ENCODE data around the gene RSPO1.
"Not testable (repeated sequence)": the region's sequence is repeated elsewhere in the genome, so short reads cannot be mapped to it uniquely, and the experiment has no call there.

Gene RSPO1

GRCh38 chr1:37614105-37614504, 20.6 kb downstream of the RSPO1 start:
- DNase-seq, result no peak

DNA sequence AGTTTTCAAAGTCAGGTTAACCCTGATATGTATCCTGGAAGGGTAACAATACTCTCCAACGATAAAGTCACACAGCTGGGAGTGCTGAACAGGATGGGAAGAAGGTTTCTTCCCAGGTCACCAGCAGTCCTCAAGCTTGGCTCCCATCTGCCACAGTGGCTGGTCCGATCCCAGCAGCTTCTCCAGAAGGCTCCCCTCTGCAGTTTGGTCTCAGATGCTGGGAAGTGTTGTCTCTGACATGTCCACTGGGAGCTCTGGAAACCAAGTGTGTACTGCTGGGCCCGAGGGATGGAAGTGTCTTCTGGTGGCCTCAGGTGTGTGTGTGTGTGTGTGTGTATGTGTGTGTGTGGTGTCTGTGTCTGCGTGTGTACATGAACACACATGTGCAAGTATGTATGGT, 22.5 kb downstream of the RSPO1 start:
- no peak for DNase-seq

GRCh38 chr1:37609994-37610393, 24.7 kb downstream of the RSPO1 start:
- no peak for DNase-seq

DNA sequence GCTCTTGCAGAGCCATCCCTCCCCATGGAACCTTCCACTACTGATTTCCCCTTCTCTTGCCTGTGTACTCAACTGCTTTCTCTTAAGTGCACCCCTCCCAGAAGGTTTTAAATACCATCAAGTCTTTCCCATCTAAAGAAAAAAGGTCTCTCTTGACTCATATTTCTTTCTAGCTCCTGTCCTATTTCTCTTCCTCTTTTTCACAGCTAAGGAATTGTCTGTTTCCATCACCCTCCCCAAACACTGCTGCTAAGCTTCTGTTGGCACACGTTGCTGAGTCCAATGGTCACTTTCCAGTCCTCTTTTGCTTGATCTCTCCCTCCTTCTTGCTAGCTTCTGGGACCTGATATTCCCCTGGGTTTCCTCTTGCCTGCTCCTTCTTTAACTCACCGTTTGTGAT, 25.7 kb downstream of the RSPO1 start:
- no peak for DNase-seq

DNA sequence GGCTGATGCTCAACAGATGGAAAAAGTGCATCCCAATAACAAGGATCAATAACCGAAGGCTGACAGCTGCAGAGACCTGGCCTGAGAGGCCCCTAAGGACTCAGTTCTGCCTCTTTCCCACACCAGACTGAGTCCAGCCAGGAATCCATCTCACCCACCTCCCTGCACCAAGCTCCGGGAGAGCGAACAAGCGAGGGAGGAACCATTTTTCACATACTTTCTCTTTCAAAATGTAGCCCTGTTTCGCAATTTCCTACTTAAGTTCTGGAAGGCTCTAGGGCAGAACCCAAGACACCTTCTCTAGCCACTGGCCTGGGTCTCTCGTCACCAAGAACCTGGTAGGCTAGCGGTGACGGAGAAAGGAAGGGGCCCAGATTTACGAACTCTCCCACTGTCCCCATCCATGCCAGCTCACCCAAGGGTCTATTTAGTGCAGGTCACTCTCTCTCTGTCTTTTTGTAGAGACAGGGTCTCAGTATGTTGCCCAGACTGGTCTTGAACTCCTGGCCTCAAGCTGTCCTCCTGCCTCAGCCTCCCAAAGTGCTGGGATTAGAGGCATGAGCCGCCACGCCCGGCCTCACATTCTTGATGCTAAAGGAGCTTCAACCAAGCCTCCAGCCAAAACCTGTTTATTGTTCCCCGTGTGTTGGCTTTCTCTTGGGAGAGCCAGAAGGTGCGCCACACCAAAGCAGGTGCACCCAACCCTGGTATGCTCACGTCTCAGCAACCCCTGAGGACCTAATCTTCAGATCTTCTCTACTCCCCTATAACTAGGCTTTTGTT, 28.0 kb downstream of the RSPO1 start:
- no peak for DNase-seq

GRCh38 chr1:37605806-37606474, 28.8 kb downstream of the RSPO1 start:
- DNase-seq, result no peak

- no peak for DNase-seq
These were observed 29.5 kb downstream of the RSPO1 start for GRCh38 chr1:37605061-37605650.

- peak in 1 of 4 experiments; percentile 5 for DNase-seq
These were observed 31.7 kb downstream of the RSPO1 start for GRCh38 chr1:37602750-37603694.

DNA sequence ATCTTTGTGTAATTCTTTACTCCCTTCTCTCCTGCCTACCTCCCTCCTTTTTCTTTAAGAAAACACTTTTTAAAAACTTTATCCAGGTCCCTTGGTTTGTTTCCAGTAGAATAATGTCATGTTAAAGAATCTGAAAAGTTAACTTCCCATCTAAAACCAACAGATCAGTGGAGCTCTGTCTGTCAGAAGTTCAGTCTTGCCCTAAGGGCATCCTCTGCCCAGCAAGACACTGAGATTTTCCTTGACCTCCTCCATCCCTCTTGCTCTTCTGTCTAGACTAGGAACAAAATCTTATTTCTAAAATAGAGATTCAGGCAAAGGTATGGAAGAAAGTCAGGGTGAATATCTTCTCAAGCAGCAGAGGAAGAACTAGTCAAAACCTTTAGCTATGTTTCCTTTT, 33.3 kb downstream of the RSPO1 start:
- DNase-seq, result no peak

DNA sequence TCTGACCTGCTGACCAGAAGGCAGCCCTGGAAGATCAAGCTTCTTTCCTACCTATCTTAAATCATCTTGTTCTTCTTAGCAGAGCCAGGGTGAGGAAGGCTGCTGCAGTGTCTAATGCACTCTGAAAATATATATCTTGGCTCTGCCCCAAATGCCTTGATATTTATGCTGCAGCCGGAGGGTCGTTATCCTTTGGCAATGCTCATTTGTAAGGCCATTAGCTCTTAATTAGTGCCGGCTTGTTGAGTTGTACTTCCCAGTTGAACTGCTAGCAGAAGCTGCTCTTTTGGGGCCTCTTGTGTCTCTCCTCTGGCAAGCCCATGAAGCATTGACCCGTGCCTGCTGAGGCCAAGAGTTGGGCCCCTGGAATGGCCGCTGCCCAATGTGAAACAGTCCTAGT, 34.8 kb downstream of the RSPO1 start:
- no peak for DNase-seq

DNA sequence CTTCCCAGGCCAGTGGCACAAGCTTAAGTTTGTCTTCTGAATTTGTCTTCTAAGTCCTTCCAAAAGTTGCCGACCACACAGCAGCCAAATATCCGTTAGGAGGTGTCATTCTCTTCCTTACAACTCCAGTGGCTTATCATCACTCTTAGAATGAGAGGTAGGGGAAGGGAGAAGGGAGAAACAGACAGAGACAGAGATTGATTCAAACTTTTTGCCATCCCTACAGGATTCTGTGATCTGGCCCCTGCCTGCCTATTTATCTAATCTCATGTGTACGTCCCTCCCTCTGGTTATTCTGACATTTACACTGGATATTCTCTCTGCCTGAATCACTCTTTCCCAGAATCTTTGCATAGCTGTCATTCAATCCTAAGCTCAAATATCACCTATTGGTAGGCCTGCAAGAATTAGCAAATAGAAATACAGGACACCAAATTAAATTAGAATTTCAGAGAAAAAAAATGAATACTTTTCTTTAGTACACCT, 38.5 kb downstream of the RSPO1 start:
- no peak for DNase-seq

DNA sequence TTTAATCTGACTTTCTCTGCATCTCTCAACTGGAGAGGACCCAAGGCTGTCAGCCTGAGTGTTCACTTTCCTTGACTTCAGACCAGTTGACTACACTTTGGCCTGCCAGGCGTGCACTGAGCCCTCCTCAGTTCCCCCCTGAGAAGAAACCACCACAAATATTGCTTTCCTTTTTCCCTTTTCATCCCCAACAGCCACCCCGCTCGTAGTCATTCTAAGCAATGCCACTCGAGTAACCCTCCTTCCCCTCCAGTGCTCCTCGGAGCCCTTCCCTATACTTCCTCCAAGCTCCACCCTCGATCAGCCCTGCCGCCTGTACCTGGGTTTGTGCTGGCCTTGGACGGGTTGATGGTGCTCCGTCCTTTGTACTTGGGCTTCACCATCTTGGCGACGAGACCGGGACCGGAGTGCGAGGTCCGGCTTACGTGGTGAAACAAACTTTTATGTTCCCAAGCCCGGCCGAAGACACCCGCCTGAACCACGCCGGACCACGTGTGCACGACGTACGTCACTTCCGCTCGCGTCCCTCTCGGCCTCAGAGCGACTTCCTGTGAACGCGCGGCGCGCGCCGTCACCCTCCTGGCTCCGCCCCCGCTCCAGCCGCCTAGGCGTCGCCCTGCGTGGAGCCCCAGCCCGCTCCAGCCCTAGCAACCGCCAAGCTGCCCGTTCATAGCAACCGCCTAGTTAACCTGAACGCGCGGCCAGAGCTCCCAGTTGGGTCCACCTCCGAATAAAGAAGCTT, 39.1 kb downstream of the RSPO1 start, which contains the start of gene GNL2:
TSS of gene GNL2 (minus strand) at position 498 of the 742 bp plus-strand sequence. CDS start at position 383, 115 bp downstream.
- peak; percentile 87 to 93 (median 90) for DNase-seq

GRCh38 chr1:37593726-37594125, 41.0 kb downstream of the RSPO1 start:
- DNase-seq, result no peak

GRCh38 chr1:37588939-37589338, 45.8 kb downstream of the RSPO1 start:
- no peak for DNase-seq

GRCh38 chr1:37584544-37584943, 50.1 kb downstream of the RSPO1 start:
- not testable (repeated sequence) for DNase-seq

GRCh38 chr1:37575692-37576091, 59.0 kb downstream of the RSPO1 start:
- DNase-seq, result no peak

- no peak for DNase-seq
These were observed 59.7 kb downstream of the RSPO1 start for GRCh38 chr1:37574834-37575480.

DNA sequence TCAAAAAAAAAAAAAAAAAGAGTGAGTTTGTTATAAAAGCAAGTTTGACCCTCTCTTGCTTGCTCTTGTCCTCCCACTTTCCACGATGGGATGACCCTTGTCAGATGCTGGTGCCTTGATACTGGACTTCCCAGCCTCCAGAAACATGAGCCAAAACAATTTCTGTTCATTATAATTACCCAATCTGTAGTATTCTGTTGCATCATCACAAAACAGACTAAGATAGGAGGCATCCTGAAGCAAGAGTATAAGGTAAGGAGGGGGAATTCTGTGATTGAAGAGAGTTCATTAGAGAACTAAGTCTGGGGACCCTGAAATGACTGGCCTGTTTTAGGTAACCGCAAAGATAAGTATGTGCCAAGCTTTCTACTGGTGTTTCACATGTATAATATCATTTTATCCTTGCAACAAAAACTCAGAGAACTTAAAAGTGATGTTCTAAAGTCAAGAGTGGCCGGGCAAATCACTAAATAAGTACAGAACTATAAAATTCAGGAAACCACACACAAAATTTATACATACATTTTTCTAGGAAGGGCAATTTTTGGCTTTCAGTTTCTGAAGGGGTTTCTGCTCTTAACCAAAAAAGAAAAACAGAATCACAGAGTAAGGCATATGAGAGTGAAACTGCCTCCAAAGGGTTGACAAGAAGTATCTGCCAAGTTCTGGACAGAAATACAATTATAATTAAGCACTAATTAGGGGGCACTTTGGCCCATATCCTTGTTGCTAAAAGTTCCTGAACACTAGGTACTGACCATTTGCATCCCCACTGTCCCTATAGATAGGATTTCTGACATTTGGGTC, 64.0 kb downstream of the RSPO1 start:
- DNase-seq, result no peak

DNA sequence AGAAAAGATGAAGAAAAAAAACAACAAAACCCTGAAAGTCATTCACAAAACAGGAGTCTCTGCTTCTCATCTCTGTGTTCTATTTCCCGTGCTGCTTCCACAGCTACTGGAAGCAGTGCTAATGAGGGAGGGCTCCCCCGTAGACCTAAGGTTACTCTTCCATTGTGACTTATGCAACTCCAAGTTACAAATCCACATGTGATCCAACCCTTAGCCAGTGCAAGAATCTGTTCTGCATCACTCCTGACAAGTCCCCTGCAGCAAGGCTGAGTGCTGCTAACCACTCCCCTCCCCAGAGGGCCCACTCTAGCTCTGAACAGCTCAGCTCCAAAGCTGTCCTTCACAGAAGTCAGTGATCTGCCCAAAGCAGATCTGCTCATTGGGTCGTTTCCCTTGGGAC, 67.7 kb downstream of the RSPO1 start:
- no peak for DNase-seq

DNA sequence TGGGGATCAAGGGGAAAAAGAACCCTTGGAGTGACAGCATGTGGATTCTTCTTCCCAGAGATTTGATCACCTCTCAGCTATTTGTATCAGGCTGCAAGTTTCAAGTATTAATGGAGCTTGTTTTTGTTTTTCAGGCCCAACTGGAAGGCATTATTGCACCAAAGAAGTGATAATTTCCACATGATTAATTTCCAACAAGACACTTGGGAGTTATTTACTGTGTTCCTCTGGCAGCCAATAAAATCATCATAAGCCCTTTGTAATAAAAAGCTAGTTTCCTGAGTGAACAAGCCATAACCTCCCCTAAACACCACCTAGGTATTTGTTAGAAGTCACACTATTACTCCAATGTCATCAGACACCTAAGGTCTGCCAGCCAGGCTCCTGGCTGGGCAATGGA, 69.8 kb downstream of the RSPO1 start:
- DNase-seq, result no peak

DNA sequence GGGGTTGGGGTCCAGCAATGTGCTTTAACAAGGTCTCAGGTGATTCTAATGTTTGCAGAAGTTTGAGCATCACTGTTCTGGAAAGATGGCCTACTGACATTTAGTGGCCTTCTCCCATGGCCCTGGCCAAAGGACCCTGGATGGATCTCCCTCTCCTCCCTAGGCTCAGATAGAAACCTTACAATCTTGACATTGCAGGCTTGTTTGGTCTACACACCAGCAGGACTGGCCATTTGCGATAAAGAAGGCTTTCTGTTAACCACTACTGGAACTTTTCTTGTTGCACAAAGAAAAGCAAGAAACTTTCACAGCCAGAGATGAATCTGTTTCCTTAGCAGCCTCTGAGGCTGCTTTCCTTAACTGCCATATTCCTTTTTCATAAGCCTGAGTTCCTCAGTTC, 71.7 kb downstream of the RSPO1 start:
- no peak for DNase-seq
